GM23248 (cell line): ENCODE data around the gene PCCA. TPM values are rescaled to one million over a fixed set of nuclear protein-coding genes. Genes with fewer than 3 reads are reported as not detected.

Experiments
- DNase-seq: peaks from one replicate; pipeline ENCODE4 v3.0.0-alpha.2; 2015
- H2AFZ ChIP-seq: fragments of 200-600 bp; sonication (generic); 2 replicates; pipeline ENCODE4 v1.6.1; 2016; ENCODE audit warnings: antibody characterized with exemption
- H3F3A ChIP-seq: fragments of 200-600 bp; sonication (generic); 2 replicates; pipeline ENCODE4 v1.6.1; 2016; ENCODE audit warnings: mild to moderate bottlenecking, antibody characterized with exemption, mixed run types; ENCODE audit not compliant: insufficient read depth
- H3K27ac ChIP-seq: fragments of 200-600 bp; sonication (generic); 2 replicates; pipeline ENCODE4 v1.5.1; 2016; ENCODE audit warnings: mild to moderate bottlenecking
- H3K27me3 ChIP-seq: fragments of 200-600 bp; sonication (generic); replicated peaks from 2 replicates; pipeline ENCODE4 v1.6.1; 2016; ENCODE audit warnings: mild to moderate bottlenecking; ENCODE audit not compliant: insufficient read depth
- H3K36me3 ChIP-seq: fragments of 200-600 bp; sonication (generic); 2 replicates; pipeline ENCODE4 v1.6.1; 2016; ENCODE audit warnings: low read depth, mild to moderate bottlenecking
- H3K4me1 ChIP-seq: fragments of 200-600 bp; sonication (generic); 2 replicates; pipeline ENCODE4 v1.6.1; 2016; ENCODE audit warnings: mild to moderate bottlenecking; ENCODE audit not compliant: insufficient read depth
- H3K4me2 ChIP-seq: fragments of 200-600 bp; sonication (generic); one replicate; pipeline ENCODE4 v1.6.1; 2016; ENCODE audit warnings: mild to moderate bottlenecking; ENCODE audit not compliant: unreplicated experiment
- H3K4me3 ChIP-seq: fragments of 200-600 bp; sonication (generic); 2 replicates; pipeline ENCODE4 v1.5.1; 2016; ENCODE audit warnings: mild to moderate bottlenecking
- H3K79me2 ChIP-seq: fragments of 200-600 bp; sonication (generic); 2 replicates; pipeline ENCODE4 v1.6.1; 2016; ENCODE audit warnings: mild to moderate bottlenecking; ENCODE audit not compliant: insufficient read depth
- H3K9ac ChIP-seq: fragments of 200-600 bp; sonication (generic); 2 replicates; pipeline ENCODE4 v1.6.1; 2016; ENCODE audit warnings: mild to moderate bottlenecking
- H3K9me2 ChIP-seq: fragments of 200-600 bp; sonication (generic); 2 replicates; pipeline ENCODE4 v1.6.1; 2016; ENCODE audit warnings: mixed run types, mild to moderate bottlenecking, moderate library complexity; ENCODE audit not compliant: insufficient read depth
- H3K9me3 ChIP-seq: fragments of 200-600 bp; sonication (generic); one replicate; pipeline ENCODE4 v1.6.1; 2017; ENCODE audit warnings: low read depth
- H4K20me1 ChIP-seq: fragments of 200-600 bp; sonication (generic); 2 replicates; pipeline ENCODE4 v1.6.0; 2016; ENCODE audit not compliant: insufficient read depth
- EZH2 ChIP-seq: fragments of 200-600 bp; sonication (generic); IDR thresholded peaks from 2 replicates; pipeline ENCODE4 v1.6.1; 2018; ENCODE audit warnings: antibody characterized with exemption, mild to moderate bottlenecking; ENCODE audit not compliant: insufficient read depth, poor library complexity, severe bottlenecking
- EZH2phosphoT487 ChIP-seq: fragments of 200-600 bp; sonication (generic); IDR thresholded peaks from 2 replicates; pipeline ENCODE4 v1.6.1; 2018; ENCODE audit warnings: antibody characterized with exemption, moderate library complexity, mild to moderate bottlenecking, low read depth; ENCODE audit not compliant: insufficient read depth
- WGBS, 2 experiments: methylation state at CpG; one replicate each; pipeline ENCODE4 v1.1.6; 2015 to 2017; ENCODE audit warnings: low lambda C conversion rate in 2 of 2, low coverage in 1 of 2; ENCODE audit errors: missing lambda C conversion rate in 2 of 2; 5-methylcytosine and 5-hydroxymethylcytosine counted together
- in situ Hi-C: fragments of 300-500 bp; cut with MboI; formaldehyde crosslinking; loops from 2 replicates; pipeline ENCODE4 v1.15.0; 2020
- polyA plus RNA-seq: library from polyadenylated mRNA; unstranded; fragments of >200 nt; fragmentation: Nextera tagmentation; extraction: Ambion mirVana; gene quantifications from 2 replicates; pipeline ENCODE4 v1.2.1, GENCODE V29; 2016
- total RNA-seq: library from RNA; depleted of rRNA; stranded (reverse); fragments of >200 nt; shearing (Covaris generic); gene quantifications from 2 replicates; pipeline ENCODE4 v1.2.3, GENCODE V29; 2014

The PCCA gene
- total and polyA plus RNA-seq, 2 experiments from 2014 or later: 9.1 to 9.6 TPM

DNA sequence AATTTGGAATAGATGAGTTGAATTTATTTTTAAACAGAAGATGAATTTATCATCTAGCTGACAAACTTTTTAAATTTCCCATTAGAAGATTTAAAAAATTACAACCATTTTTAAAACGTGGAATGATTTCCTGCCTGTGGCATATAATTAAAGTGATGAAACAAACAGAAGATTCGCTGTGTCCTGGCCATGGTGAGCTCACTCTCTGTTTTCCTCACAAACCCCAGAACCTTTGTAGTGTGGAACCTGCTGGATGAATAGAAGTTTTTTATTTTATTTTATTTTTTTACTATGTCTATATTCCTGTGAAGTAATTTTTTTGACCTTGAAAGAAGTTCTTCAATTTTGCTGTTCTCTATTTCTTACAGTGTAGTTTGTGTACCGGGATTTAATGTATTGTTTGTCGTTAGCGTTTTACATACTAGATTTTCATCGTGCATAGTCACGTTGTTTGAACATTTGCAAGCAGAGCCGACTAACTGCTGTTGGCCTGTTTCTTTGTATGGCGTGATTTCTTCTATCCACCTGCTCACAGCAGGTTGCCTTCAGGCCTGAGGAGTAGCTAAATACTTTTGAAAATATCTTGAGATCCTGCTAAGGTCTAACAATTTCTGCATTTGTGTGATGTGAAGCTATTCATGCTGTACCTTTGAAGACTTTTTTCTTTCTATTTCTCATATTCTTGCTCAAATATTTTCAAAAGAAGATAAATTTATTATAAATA is 350.5 kb downstream of the PCCA start:
- H3K4me3 ChIP-seq: no peak overlapping the region
- H2AFZ ChIP-seq: no peak overlapping the region
- WGBS, 2 experiments: 81 to 84% methylated on average over 9 of the region's 9 CpGs
- DNase-seq: no peak
- TF ChIP-seq EZH2phosphoT487 (no peak), EZH2 (no peak)
- H3K9me2 ChIP-seq: no peaks in the 10 kb centered on the region
- peaks cover 10% of the 10 kb centered on the region for H3F3A ChIP-seq
- H3K27ac ChIP-seq: no peak overlapping the region
- no peak overlapping the region for H3K4me2 ChIP-seq
- no peaks in the 10 kb centered on the region for H3K27me3 ChIP-seq
- H3K9ac ChIP-seq: no peak overlapping the region
- no peaks in the 10 kb centered on the region for H3K9me3 ChIP-seq
- H4K20me1 ChIP-seq: no peaks in the 10 kb centered on the region
- H3K36me3 ChIP-seq: no peaks in the 10 kb centered on the region
- peaks cover 26% of the 10 kb centered on the region for H3K4me1 ChIP-seq
- no peaks in the 10 kb centered on the region for H3K79me2 ChIP-seq
- in situ Hi-C loops: no loop called here

DNA sequence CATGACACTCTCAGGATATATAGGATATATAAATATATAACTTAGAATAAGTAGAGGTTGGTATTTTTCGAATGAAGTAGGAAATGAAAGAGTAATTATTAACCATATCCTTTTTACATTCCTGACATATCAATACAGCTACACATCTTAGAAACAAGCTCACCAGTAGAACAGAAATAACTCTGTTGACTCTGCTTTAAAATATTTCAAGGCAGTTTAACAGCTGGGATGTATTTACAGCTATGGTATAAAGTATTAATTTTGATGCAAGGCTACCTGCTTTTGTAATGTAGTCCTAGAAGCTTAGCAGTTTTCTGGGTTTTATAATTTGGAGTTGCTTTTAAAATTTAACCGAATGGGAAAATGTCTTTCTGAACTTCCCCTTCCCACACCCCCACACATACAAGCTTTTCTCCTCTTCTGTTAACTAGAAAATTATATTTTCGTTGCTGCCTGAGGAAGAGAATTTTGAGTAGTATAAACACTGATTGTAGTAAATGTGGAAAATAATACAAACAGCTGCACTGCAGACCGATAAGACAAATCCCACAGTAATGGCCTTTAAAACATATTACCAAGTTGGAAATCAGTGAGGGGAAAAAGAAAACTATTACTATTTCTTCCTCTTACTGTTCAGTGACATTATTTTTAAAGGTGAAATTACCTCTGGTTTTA is 352.0 kb downstream of the PCCA start:
- H3K27ac ChIP-seq: peak overlapping the region; percentile 64
- peak overlapping the region; percentile 80 for H3K4me2 ChIP-seq
- H2AFZ ChIP-seq: peak overlapping the region; percentile 37; the same call in 1 of the 2 replicates
- no peaks in the 10 kb centered on the region for H3K9me3 ChIP-seq
- DNase-seq: peak; percentile 65
- peak overlapping the region; percentile 19; the same call in 1 of the 2 replicates for H3K9ac ChIP-seq
- H3F3A ChIP-seq: peaks cover 10% of the 10 kb centered on the region
- WGBS, 2 experiments: 33 to 34% methylated on average over 4 of the region's 4 CpGs
- peak overlapping the region; percentile 53 for H3K4me3 ChIP-seq
- H4K20me1 ChIP-seq: no peaks in the 10 kb centered on the region
- H3K27me3 ChIP-seq: no peaks in the 10 kb centered on the region
- H3K9me2 ChIP-seq: no peaks in the 10 kb centered on the region
- TF ChIP-seq EZH2: no peak
- TF ChIP-seq EZH2phosphoT487: no peak
- H3K36me3 ChIP-seq: no peaks in the 10 kb centered on the region
- H3K79me2 ChIP-seq: no peaks in the 10 kb centered on the region
- peaks cover 23% of the 10 kb centered on the region for H3K4me1 ChIP-seq
- in situ Hi-C loops: no loop called here

DNA sequence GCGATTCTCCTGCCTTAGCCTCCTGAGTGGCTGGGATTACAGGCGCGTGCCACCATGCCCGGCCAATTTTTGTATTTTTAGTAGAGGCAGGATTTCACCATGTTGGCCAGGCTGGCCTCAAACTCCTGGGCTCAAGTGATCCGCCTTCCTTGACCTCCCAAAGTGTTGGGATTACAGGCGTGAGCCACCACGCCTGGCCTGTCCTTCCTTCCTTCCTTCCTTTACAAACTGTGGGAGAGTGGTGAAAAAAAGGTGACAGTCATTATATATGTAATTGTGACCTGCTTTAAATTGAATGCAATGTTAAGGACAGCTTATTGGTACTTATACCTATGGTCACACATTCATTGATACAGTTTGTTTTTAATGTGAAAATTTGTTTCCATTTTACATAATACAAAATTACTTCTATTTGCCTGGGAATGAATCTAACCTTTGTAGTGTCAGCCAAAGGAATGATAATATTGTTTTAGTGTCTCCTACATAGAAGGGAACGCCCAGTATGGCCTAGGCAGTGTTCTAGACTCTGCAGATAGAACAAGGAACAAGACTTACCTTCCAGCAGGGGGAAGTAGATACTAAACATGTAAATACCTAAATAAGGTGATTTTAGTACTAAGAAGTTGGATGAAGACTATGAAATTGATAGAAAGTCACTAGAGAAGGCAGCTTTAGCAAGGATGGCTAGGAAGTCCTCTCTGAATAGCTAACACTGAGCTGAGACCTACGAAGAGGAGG is 353.4 kb downstream of the PCCA start:
- H3K9ac ChIP-seq: no peak overlapping the region
- H3K9me3 ChIP-seq: no peaks in the 10 kb centered on the region
- H3K27me3 ChIP-seq: no peaks in the 10 kb centered on the region
- no peaks in the 10 kb centered on the region for H3K36me3 ChIP-seq
- H3K4me2 ChIP-seq: no peak overlapping the region
- peaks cover 10% of the 10 kb centered on the region for H3F3A ChIP-seq
- H3K79me2 ChIP-seq: no peaks in the 10 kb centered on the region
- no peak overlapping the region for H3K4me3 ChIP-seq
- 96 to 97% methylated on average over 9 of the region's 9 CpGs for WGBS, 2 experiments
- in situ Hi-C loops: no loop called here
- no peak for TF ChIP-seq EZH2
- no peak for TF ChIP-seq EZH2phosphoT487
- no peak overlapping the region for H3K27ac ChIP-seq
- no peaks in the 10 kb centered on the region for H4K20me1 ChIP-seq
- DNase-seq: no peak
- no peaks in the 10 kb centered on the region for H3K9me2 ChIP-seq
- H2AFZ ChIP-seq: no peak overlapping the region
- peaks cover 23% of the 10 kb centered on the region for H3K4me1 ChIP-seq

DNA sequence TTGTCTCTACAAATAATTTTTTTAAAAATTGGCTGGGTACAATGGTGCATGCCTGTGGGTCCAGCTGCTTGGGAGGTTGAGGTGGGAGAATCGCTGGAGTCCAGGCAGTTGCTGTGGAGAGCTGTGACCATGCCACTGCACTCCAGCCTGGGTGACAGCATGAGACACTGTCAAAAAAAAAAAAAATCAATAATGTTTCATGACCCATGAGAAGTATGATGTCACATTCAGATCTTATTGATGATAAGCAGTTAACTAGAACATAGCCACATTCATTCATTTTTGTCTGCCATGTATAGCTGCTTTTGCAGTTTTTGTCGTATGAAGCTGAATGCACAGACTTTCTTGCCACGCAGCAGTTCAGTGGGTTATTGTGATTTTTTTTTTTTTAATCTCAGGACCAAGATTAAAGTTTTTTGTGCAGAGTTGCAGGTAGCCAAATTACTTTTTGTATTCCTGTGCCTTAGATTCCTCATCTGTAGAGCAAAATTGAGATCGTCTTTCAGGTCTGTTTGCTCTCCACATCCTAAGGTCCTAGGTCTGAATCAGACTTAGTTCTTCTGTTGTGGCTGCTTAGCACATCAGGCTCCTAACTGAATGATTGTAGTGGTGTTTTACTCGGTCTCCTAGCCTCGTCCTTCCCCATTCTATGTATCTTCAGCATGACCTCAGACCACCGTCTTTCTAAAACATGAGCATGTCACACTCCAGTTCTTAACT is 354.5 kb downstream of the PCCA start:
- TF ChIP-seq EZH2phosphoT487: no peak
- Histone ChIP-seq H3K9me3 (no peaks in the 10 kb centered on the region), H3K4me2 (no peak overlapping the region), H3K4me1 (peaks cover 23% of the 10 kb centered on the region), H3K4me3 (no peak overlapping the region), H2AFZ (no peak overlapping the region), H3K9me2 (no peaks in the 10 kb centered on the region), H3K27ac (no peak overlapping the region), H3K36me3 (no peaks in the 10 kb centered on the region), H3K9ac (no peak overlapping the region), H3K27me3 (no peaks in the 10 kb centered on the region), H3F3A (peaks cover 10% of the 10 kb centered on the region), H4K20me1 (no peaks in the 10 kb centered on the region), H3K79me2 (no peaks in the 10 kb centered on the region)
- in situ Hi-C loops: no loop called here
- WGBS, 2 experiments: 95 to 98% methylated on average over 7 of the region's 7 CpGs
- no peak for DNase-seq
